Activated CD4-positive, alpha-beta T cell treated with anti-CD3 and anti-CD28 coated beads for 36 hours (primary cell): ENCODE data around the gene EXOC3L1. TPM values are rescaled to one million over a fixed set of nuclear protein-coding genes. Genes with fewer than 3 reads are reported as not detected.

Source experiments
- ATAC-seq: fragments of 200-7000 bp; cut with Tn5 transposase; one replicate; pipeline ENCODE4 v1.10.0; 2021; ENCODE audit warnings: mild to moderate bottlenecking, moderate library complexity
- CTCF ChIA-PET: fragments of 350-600 bp; sonication (Branson Sonifier 250); formaldehyde crosslinking; loops from one replicate; lab custom pipeline; 2021; ENCODE audit warnings: antibody characterized with exemption; lab: Charles Lee
- POLR2A ChIA-PET: fragments of 350-600 bp; sonication (Branson Sonifier 250); formaldehyde crosslinking; loops from one replicate; lab custom pipeline; 2021; ENCODE audit warnings: antibody characterized with exemption, inconsistent platforms; lab: Charles Lee
- DNase-seq: peaks from one replicate; pipeline ENCODE4 v3.0.0-alpha.2; 2020
- H3K27ac Mint-ChIP-seq: one replicate; pipeline ENCODE4 v1.8.0; 2021; ENCODE audit warnings: mixed read lengths
- H3K27me3 Mint-ChIP-seq: one replicate; pipeline ENCODE4 v1.8.0; 2021; ENCODE audit warnings: mixed read lengths
- H3K36me3 Mint-ChIP-seq: one replicate; pipeline ENCODE4 v1.8.0; 2021; ENCODE audit warnings: low read depth, mixed read lengths
- H3K4me1 Mint-ChIP-seq: one replicate; pipeline ENCODE4 v1.8.0; 2021; ENCODE audit warnings: mixed read lengths
- H3K4me3 Mint-ChIP-seq: one replicate; pipeline ENCODE4 v1.8.0; 2021; ENCODE audit warnings: mild to moderate bottlenecking, moderate library complexity, mixed read lengths
- H3K9me3 Mint-ChIP-seq: one replicate; pipeline ENCODE4 v1.8.0; 2021; ENCODE audit warnings: low read depth, mixed read lengths
- intact Hi-C, 2 experiments: fragments of 100-400 bp; cut with DNase I in 1 of 2; cut with micrococcal nuclease in 1 of 2; formaldehyde crosslinking; loops; one replicate each; pipeline versions ENCODE4 v1.14.2 to v1.15.1; 2022 to 2024; cut with DNase I, micrococcal nuclease
- total RNA-seq, 2 experiments: library from RNA; stranded (reverse); gene quantifications; one replicate each; pipeline ENCODE4 v1.2.3, GENCODE V29; 2021

The EXOC3L1 gene
- total RNA-seq, 2 experiments from 2014 or later, result 0.16 TPM; not detected in 1

DNA sequence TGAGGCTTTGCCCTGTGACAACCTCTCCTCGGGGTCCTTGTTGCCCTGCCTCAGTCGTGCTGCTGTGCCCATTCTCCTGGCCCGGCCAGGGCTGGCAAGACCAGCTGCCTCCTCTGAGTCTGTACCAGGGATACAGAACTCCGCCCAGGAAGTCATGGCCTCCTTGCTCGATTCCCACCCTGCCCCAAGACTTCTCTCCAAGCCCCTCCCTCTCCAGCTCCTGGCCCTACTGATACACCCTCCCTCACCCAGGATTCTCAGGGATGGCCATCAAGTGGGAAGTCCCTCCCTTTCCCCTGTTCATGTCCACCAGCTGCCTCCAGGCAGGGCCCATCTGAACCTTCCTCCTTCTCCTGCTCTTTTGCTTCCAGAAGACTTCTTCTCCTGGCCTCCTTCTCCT, 25.8 kb upstream of the EXOC3L1 start:
- ChIA-PET CTCF (interaction anchor here (0.6 to 1.5 kb wide), 3 partner anchors 11 to 316 kb away, joined by 3 to 5 read pairs (median 3); partner anchors contain the start of gene TMEM208), POLR2A (interaction anchor here (0.6 kb wide), 1 partner anchor 77 kb away, joined by 3 read pairs; no protein-coding TSS in a partner anchor)
- Mint-ChIP-seq H3K27ac (no peak overlapping the region), H3K4me3 (no peak overlapping the region), H3K27me3 (no peaks in the 10 kb centered on the region), H3K9me3 (no peaks in the 10 kb centered on the region), H3K36me3 (no peaks in the 10 kb centered on the region), H3K4me1 (no peaks in the 10 kb centered on the region)
- DNase-seq, result no peak
- intact Hi-C loops, result no loop called here
- no peak for ATAC-seq

DNA sequence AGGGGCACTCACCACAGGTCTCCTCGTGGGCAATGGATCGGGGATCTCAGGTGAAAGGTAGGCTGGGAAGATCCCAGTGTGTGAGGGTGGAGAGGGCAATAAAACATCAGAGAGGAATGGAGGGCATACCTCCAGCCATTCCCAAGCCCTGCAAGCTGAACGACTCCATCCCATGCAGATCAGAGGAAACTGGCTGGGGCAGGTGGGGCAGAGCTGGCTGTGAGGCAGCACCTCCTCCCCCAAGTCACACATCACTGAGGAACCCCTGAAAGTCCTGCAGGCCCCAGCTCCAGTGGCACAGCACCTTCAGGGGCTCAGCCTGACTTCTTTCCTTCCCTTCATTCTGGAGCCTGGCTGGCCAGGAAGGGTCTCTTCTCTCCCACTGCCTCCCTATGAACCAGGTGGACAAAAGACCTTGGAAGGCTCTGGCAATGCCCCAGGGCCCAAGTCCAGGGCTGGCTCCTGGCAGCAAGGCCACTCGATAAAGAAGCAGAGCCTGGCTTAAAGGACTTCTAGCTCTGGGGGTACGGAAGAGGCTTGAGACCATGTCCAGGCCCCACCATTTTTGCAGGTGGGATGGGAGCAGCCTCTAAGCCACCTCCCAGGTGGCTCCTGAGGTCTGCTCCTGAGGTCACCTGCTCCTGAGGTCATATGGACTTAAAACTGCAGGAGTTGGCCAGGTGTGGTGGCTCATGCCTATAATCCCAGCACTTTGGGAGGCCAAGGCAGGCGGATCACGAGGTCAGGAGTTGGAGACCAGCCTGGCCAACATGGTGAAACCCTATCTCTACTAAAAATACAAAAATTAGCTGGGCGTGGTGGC, 23.5 kb upstream of the EXOC3L1 start:
- no peaks in the 10 kb centered on the region for H3K36me3 Mint-ChIP-seq
- CTCF ChIA-PET, result no interaction called here
- no peak overlapping the region for H3K4me3 Mint-ChIP-seq
- H3K27me3 Mint-ChIP-seq, result no peaks in the 10 kb centered on the region
- no peak for DNase-seq
- no peaks in the 10 kb centered on the region for H3K4me1 Mint-ChIP-seq
- H3K27ac Mint-ChIP-seq, result no peak overlapping the region
- intact Hi-C loops, result no loop called here
- no peaks in the 10 kb centered on the region for H3K9me3 Mint-ChIP-seq
- ATAC-seq, result no peak
- POLR2A ChIA-PET, result no interaction called here

DNA sequence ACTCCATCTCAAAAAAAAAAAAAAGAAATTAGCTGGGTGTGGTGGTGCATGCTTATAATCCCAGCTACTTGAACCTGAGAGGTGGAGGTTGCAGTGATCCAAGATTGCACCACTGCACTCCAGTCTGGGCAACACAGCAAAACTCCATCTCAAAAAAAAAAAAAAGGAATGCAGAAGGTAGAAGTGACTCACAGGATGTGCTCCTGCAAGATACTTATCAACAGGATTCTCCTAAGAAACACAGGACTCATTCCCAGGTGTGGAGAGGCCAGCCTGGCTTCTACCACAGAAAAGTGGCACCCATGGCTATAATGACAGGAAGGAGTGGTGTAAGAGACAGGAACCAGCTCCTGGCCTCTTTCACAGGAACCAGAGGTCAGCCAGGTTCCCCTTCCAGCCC, 22.8 kb upstream of the EXOC3L1 start:
- no peak overlapping the region for H3K4me3 Mint-ChIP-seq
- H3K9me3 Mint-ChIP-seq, result no peaks in the 10 kb centered on the region
- ATAC-seq, result no peak
- DNase-seq, result no peak
- H3K36me3 Mint-ChIP-seq, result no peaks in the 10 kb centered on the region
- ChIA-PET POLR2A (no interaction called here), CTCF (no interaction called here)
- H3K27me3 Mint-ChIP-seq, result no peaks in the 10 kb centered on the region
- H3K4me1 Mint-ChIP-seq, result no peaks in the 10 kb centered on the region
- intact Hi-C loops, result no loop called here
- no peak overlapping the region for H3K27ac Mint-ChIP-seq

DNA sequence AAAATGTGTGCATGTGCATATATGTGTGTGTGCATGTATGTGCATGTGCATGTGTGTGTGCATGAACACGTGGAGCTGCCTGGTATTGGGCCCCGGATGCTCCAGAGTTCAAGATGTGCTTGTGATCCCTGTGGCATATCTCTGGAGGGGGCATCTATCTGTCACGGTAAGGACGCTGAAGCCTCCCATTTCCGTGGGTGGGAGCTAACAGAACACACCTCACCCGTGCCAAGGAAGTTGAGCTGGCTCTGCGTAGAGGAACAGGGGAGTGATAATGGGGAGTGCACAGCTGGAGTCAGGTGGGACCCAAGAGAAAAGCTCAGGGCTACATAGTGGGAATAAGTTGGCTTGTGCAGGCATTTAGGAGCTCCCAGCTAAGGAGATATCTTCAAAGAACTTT, 21.7 kb upstream of the EXOC3L1 start:
- ChIA-PET CTCF (no interaction called here), POLR2A (interaction anchor here (0.6 to 0.7 kb wide), 2 partner anchors 12 to 228 kb away, joined by 3 to 5 read pairs; no protein-coding TSS in a partner anchor)
- Mint-ChIP-seq H3K27ac (no peak overlapping the region), H3K36me3 (no peaks in the 10 kb centered on the region), H3K4me1 (no peaks in the 10 kb centered on the region), H3K4me3 (no peak overlapping the region), H3K27me3 (no peaks in the 10 kb centered on the region), H3K9me3 (no peaks in the 10 kb centered on the region)
- ATAC-seq, result no peak
- DNase-seq, result no peak
- intact Hi-C loops, result no loop called here

GRCh38 chr16:67210069-67210937, 20.4 kb upstream of the EXOC3L1 start:
- DNase-seq, result no peak
- CTCF ChIA-PET, result interaction anchor here (1.0 kb wide), 1 partner anchor 189 kb away, joined by 3 read pairs; no protein-coding TSS in a partner anchor
- Mint-ChIP-seq H3K9me3 (no peaks in the 10 kb centered on the region), H3K4me1 (no peaks in the 10 kb centered on the region), H3K27me3 (no peaks in the 10 kb centered on the region), H3K36me3 (peaks cover 4% of the 10 kb centered on the region), H3K27ac (no peak overlapping the region), H3K4me3 (no peak overlapping the region)
- POLR2A ChIA-PET, result no interaction called here
- no peak for ATAC-seq
- intact Hi-C loops, result no loop called here

DNA sequence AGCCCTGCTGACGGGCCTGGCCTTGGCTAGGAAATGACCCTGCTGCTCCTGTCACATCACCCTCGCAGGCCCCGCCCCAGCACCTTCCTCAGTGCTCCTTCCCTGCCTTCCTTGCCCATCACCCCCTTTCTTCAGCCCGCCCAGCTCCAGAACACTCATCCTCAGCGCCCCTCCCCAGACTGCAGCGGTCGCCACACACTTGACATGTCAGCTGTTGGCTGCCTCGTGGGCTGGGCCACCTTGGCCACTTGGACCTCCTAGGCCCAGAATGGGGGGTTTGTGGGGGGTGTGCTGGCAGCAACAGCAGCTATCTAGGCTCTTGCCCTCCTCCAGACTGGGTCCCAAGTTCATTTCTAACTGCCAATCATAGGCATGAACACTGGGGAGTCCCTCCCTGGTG, 19.6 kb upstream of the EXOC3L1 start:
- Mint-ChIP-seq H3K27ac (no peak overlapping the region), H3K36me3 (peaks cover 4% of the 10 kb centered on the region), H3K9me3 (no peaks in the 10 kb centered on the region), H3K4me3 (no peak overlapping the region), H3K4me1 (no peaks in the 10 kb centered on the region), H3K27me3 (no peaks in the 10 kb centered on the region)
- no peak for ATAC-seq
- ChIA-PET POLR2A (no interaction called here), CTCF (no interaction called here)
- intact Hi-C loops, result no loop called here
- DNase-seq, result no peak

DNA sequence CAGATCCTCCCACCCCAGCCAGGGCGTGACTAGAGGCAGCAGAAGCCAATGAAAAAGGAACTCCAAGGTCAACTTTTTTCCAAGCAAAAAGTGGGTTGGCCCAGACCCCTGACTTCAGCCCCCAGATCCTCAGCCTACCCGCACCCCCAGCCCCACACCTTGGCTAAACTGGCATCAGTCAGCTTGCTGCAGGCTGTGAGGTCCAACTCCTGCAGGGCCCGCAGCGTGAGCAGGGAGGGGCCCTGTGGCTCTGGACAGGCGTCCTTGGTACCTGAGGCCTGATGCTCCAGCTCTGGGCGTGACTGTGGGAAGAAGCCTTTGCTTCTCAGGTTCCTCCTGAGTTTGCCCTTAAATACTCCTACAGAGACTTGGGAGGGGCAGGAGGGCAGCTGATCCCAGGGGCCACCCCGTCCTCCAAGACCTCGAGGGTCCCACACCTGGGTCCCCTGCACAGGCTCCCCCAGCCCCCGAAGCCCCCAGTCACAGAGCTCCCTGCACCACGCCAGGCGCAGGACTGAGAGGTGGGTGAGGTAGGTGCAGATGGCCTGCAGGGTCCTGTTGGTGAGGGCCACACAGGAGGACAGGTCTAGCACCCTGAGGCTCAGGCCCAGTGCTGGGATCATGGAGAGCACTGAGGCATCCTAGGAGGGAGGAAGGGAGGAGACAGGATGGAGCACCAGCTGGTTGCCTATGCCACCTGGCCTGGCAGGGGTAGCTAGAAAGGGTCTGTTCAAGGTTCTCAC, 18.4 kb upstream of the EXOC3L1 start:
- peaks cover 7% of the 10 kb centered on the region for H3K36me3 Mint-ChIP-seq
- no peaks in the 10 kb centered on the region for H3K4me1 Mint-ChIP-seq
- no peak for DNase-seq
- ChIA-PET CTCF (interaction anchor here (0.6 to 1.1 kb wide), 3 partner anchors 10 to 35 kb away, joined by 3 to 4 read pairs (median 3); no protein-coding TSS in a partner anchor), POLR2A (no interaction called here)
- no peak overlapping the region for H3K4me3 Mint-ChIP-seq
- H3K27me3 Mint-ChIP-seq, result no peaks in the 10 kb centered on the region
- ATAC-seq, result peak; percentile 11
- H3K27ac Mint-ChIP-seq, result no peak overlapping the region
- intact Hi-C loops, result no loop called here
- no peaks in the 10 kb centered on the region for H3K9me3 Mint-ChIP-seq

DNA sequence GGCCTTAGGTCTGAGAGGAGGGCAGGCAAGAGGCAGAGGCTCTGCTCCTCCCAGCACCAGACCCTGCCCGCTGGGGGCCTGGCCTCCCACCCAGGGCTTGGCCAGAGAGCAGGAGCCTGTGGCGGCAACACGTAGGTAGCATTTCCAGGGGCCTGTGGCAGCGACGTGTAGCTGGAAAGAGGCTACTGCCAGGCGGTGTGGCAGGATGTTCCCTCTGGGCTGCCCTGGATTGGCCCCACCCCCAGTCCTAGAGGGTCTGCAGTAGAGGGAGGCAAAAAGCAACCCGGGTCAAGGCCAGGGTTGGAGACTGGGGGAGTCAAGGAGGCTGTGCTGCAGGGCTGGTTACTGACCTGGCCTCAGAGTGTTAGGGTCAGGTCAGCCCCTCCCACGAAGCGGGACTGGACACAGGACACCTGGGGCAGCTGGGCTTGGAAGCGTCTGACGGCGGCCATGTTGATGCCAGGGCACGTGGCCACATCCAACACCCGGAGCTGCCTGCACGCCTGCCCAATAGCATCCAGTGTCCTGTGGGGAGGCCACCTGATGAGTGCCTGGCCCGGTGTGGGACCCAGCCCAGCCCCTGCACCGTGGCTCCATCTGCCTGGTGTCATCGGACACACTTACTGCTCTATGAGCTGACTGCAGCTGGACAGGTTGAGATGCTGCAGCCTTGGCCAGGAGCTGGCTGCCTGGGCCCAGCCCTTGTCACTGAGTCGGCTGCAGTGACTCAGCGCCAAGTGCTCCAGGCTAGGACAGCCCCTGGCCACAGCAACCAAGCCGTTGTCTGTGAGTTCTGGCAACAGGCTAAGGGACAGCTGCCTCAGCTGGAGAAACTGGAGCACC, 17.5 kb upstream of the EXOC3L1 start:
- no peaks in the 10 kb centered on the region for H3K9me3 Mint-ChIP-seq
- H3K36me3 Mint-ChIP-seq, result peaks cover 8% of the 10 kb centered on the region
- intact Hi-C loops, result no loop called here
- H3K27ac Mint-ChIP-seq, result no peak overlapping the region
- CTCF ChIA-PET, result interaction anchor here (1.1 to 1.3 kb wide), 2 partner anchors 10 kb away, joined by 4 to 7 read pairs; no protein-coding TSS in a partner anchor
- H3K4me3 Mint-ChIP-seq, result no peak overlapping the region
- no peaks in the 10 kb centered on the region for H3K27me3 Mint-ChIP-seq
- DNase-seq (no peak), ATAC-seq (no peak)
- no peaks in the 10 kb centered on the region for H3K4me1 Mint-ChIP-seq
- POLR2A ChIA-PET, result no interaction called here

- POLR2A ChIA-PET, result no interaction called here
- intact Hi-C loops, result no loop called here
- H3K9me3 Mint-ChIP-seq, result no peaks in the 10 kb centered on the region
- no peak overlapping the region for H3K4me3 Mint-ChIP-seq
- H3K36me3 Mint-ChIP-seq, result peaks cover 11% of the 10 kb centered on the region
- CTCF ChIA-PET, result interaction anchor here (1.0 to 1.3 kb wide), 2 partner anchors 9 to 30 kb away, joined by 4 to 7 read pairs; no protein-coding TSS in a partner anchor
- DNase-seq (no peak), ATAC-seq (no peak)
- no peaks in the 10 kb centered on the region for H3K27me3 Mint-ChIP-seq
- no peaks in the 10 kb centered on the region for H3K4me1 Mint-ChIP-seq
- H3K27ac Mint-ChIP-seq, result peak overlapping the region; percentile 27
These were observed 16.9 kb upstream of the EXOC3L1 start for GRCh38 chr16:67206838-67207248.

DNA sequence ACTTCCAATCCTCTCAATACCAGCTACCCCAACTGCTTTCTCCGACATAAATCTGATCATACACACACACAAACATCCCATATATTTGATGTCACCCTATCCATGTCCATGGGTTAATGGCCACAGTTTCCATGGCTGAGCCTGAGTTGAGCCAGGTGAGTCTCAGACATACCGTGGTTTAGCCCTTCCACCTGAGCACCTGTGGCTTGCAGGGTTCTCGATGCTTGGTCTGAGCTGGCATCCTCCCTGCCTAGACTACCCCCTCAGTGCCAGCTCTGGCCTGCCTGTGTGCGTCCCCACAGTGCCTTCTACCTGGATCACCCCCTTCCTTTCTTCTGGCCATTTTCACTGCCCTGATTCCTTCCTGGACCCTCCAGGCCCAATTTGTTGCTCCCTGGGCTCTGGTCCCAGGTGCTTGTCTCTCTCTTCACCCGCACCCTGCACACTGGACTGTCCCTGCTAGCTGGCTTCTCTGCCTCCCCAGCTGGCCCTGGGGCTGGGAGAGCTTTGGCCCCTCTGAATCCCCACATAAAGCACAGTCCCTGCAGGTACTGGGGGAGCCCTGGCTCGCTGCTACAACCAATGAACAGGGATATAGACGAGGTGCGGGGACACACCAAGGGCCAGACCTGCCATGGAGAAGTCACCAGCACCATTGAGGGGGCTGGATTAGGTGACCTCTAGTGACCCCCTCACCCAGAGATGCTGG, 16.3 kb upstream of the EXOC3L1 start:
- Mint-ChIP-seq H3K4me1 (no peaks in the 10 kb centered on the region), H3K27ac (peak overlapping the region; percentile 44), H3K36me3 (peaks cover 12% of the 10 kb centered on the region), H3K9me3 (no peaks in the 10 kb centered on the region), H3K4me3 (no peak overlapping the region), H3K27me3 (no peaks in the 10 kb centered on the region)
- CTCF ChIA-PET, result interaction anchor here (1.0 to 1.3 kb wide), 2 partner anchors 9 to 30 kb away, joined by 4 to 7 read pairs; no protein-coding TSS in a partner anchor
- intact Hi-C loops, result no loop called here
- ATAC-seq (no peak), DNase-seq (no peak)
- POLR2A ChIA-PET, result no interaction called here
